Neural progenitor cell (in vitro differentiated cells): ENCODE data around the gene VPS41. TPM values are rescaled to one million over a fixed set of nuclear protein-coding genes. Genes with fewer than 3 reads are reported as not detected.

Source experiments
- DNase-seq: peaks from one replicate; pipeline ENCODE4 v3.0.0-alpha.2; 2016; ENCODE audit warnings: low spot score
- H2AFZ ChIP-seq: fragments of 200-600 bp; sonication (generic); replicated peaks from 2 replicates; pipeline ENCODE4 v1.6.1; 2016; ENCODE audit warnings: antibody characterized with exemption
- H3F3A ChIP-seq: fragments of 200-600 bp; sonication (generic); 2 replicates; pipeline ENCODE4 v1.6.1; 2016; ENCODE audit warnings: antibody characterized with exemption, low read depth
- H3K27ac ChIP-seq: fragments of 200-600 bp; sonication (generic); 2 replicates; pipeline ENCODE4 v1.5.1; 2016; ENCODE audit warnings: mild to moderate bottlenecking
- H3K27me3 ChIP-seq: fragments of 200-600 bp; sonication (generic); 2 replicates; pipeline ENCODE4 v1.6.1; 2016; ENCODE audit warnings: mild to moderate bottlenecking, moderate library complexity
- H3K36me3 ChIP-seq: fragments of 200-600 bp; sonication (generic); 2 replicates; pipeline ENCODE4 v1.5.1; 2016
- H3K4me1 ChIP-seq: fragments of 200-600 bp; sonication (generic); 2 replicates; pipeline ENCODE4 v1.6.1; 2016; ENCODE audit warnings: mixed run types
- H3K4me2 ChIP-seq: fragments of 200-600 bp; sonication (generic); 2 replicates; pipeline ENCODE4 v1.6.1; 2016
- H3K4me3 ChIP-seq: fragments of 200-600 bp; sonication (generic); 2 replicates; pipeline ENCODE4 v1.5.1; 2016
- H3K79me2 ChIP-seq: fragments of 200-600 bp; sonication (generic); 2 replicates; pipeline ENCODE4 v1.6.1; 2016; ENCODE audit warnings: low read depth
- H3K9ac ChIP-seq: fragments of 200-600 bp; sonication (generic); 2 replicates; pipeline ENCODE4 v1.6.1; 2016
- H3K9me3 ChIP-seq: fragments of 200-600 bp; sonication (generic); 2 replicates; pipeline ENCODE4 v1.5.1; 2016; ENCODE audit warnings: low read depth
- H4K20me1 ChIP-seq: fragments of 200-600 bp; sonication (generic); 2 replicates; pipeline ENCODE4 v1.6.1; 2016; ENCODE audit warnings: low read depth
- H3K27ac Mint-ChIP-seq: 3 replicates; pipeline ENCODE4 v1.8.0; 2021; ENCODE audit warnings: mixed read lengths
- H3K27me3 Mint-ChIP-seq: 2 replicates; pipeline ENCODE4 v1.8.0; 2022; ENCODE audit warnings: low read depth, mild to moderate bottlenecking, inconsistent platforms, moderate library complexity, mixed read lengths; ENCODE audit not compliant: insufficient read depth
- H3K36me3 Mint-ChIP-seq: 3 replicates; pipeline ENCODE4 v1.8.0; 2021; ENCODE audit warnings: mixed read lengths
- H3K4me1 Mint-ChIP-seq: 3 replicates; pipeline ENCODE4 v1.8.0; 2021; ENCODE audit warnings: mixed read lengths
- H3K4me3 Mint-ChIP-seq: 3 replicates; pipeline ENCODE4 v1.8.0; 2021; ENCODE audit warnings: mild to moderate bottlenecking, moderate library complexity, mixed read lengths
- H3K9me3 Mint-ChIP-seq: 3 replicates; pipeline ENCODE4 v1.8.0; 2020; ENCODE audit warnings: mixed read lengths
- CTCF ChIP-seq: fragments of 200-600 bp; sonication (generic); IDR thresholded peaks from 2 replicates; pipeline ENCODE4 v1.5.1; 2017; ENCODE audit warnings: antibody characterized with exemption, mild to moderate bottlenecking
- EZH2 ChIP-seq: fragments of 200-600 bp; sonication (generic); IDR thresholded peaks from 2 replicates; pipeline ENCODE4 v1.6.1; 2017; ENCODE audit warnings: antibody characterized with exemption, mild to moderate bottlenecking, moderate library complexity
- EZH2phosphoT487 ChIP-seq: fragments of 200-600 bp; sonication (generic); IDR thresholded peaks from 2 replicates; pipeline ENCODE4 v1.6.1; 2017; ENCODE audit warnings: antibody characterized with exemption
- total RNA-seq: library from RNA; depleted of rRNA; stranded (reverse); fragments of >200 nt; gene quantifications from 2 replicates; pipeline ENCODE4 v1.2.3, GENCODE V29; 2015; ENCODE audit warnings: low replicate concordance

The VPS41 gene
- total RNA-seq, 1 donor from 2014 or later, result 92.3 TPM

GRCh38 chr7:38743899-38744298, 165.1 kb downstream of the VPS41 start:
- H3K27me3 ChIP-seq, result no peaks in the 10 kb centered on the region
- no peak overlapping the region for H3K4me2 ChIP-seq
- no peak overlapping the region for H3K4me3 ChIP-seq
- no peaks in the 10 kb centered on the region for H3K9me3 ChIP-seq
- H3K36me3 Mint-ChIP-seq, result peaks cover 21% of the 10 kb centered on the region
- H2AFZ ChIP-seq, result no peak overlapping the region
- peaks cover 2% of the 10 kb centered on the region for H3K27me3 Mint-ChIP-seq
- no peak overlapping the region for H3K9ac ChIP-seq
- H3K4me1 Mint-ChIP-seq, result peaks cover 3% of the 10 kb centered on the region
- H3K79me2 ChIP-seq, result no peaks in the 10 kb centered on the region
- no peaks in the 10 kb centered on the region for H3K9me3 Mint-ChIP-seq
- H3K4me1 ChIP-seq, result no peaks in the 10 kb centered on the region
- DNase-seq, result no peak
- no peaks in the 10 kb centered on the region for H4K20me1 ChIP-seq
- no peak overlapping the region for H3K27ac ChIP-seq
- H3K4me3 Mint-ChIP-seq, result no peak overlapping the region
- no peaks in the 10 kb centered on the region for H3F3A ChIP-seq
- TF ChIP-seq CTCF, result no peak
- no peak for TF ChIP-seq EZH2
- TF ChIP-seq EZH2phosphoT487, result no peak
- no peaks in the 10 kb centered on the region for H3K36me3 ChIP-seq
- H3K27ac Mint-ChIP-seq, result no peak overlapping the region

- Histone ChIP-seq H3K36me3 (no peaks in the 10 kb centered on the region), H3K9me3 (no peaks in the 10 kb centered on the region), H3K27me3 (no peaks in the 10 kb centered on the region), H3F3A (no peaks in the 10 kb centered on the region), H3K27ac (no peak overlapping the region), H4K20me1 (no peaks in the 10 kb centered on the region), H3K4me2 (no peak overlapping the region), H3K4me3 (no peak overlapping the region), H3K79me2 (no peaks in the 10 kb centered on the region), H3K4me1 (no peaks in the 10 kb centered on the region), H3K9ac (no peak overlapping the region), H2AFZ (no peak overlapping the region)
- Mint-ChIP-seq H3K27me3 (peaks cover 2% of the 10 kb centered on the region), H3K27ac (no peak overlapping the region), H3K4me1 (no peaks in the 10 kb centered on the region), H3K4me3 (no peak overlapping the region), H3K36me3 (peaks cover 16% of the 10 kb centered on the region), H3K9me3 (no peaks in the 10 kb centered on the region)
- no peak for DNase-seq
- TF ChIP-seq CTCF (no peak), EZH2phosphoT487 (no peak), EZH2 (no peak)
Observed at GRCh38 chr7:38740041-38740440, 168.9 kb downstream of the VPS41 start.

GRCh38 chr7:38736138-38736537, 172.9 kb downstream of the VPS41 start:
- Mint-ChIP-seq H3K4me1 (no peaks in the 10 kb centered on the region), H3K27me3 (no peaks in the 10 kb centered on the region), H3K9me3 (no peaks in the 10 kb centered on the region), H3K4me3 (no peak overlapping the region), H3K27ac (no peak overlapping the region), H3K36me3 (peaks cover 13% of the 10 kb centered on the region)
- Histone ChIP-seq H3K79me2 (no peaks in the 10 kb centered on the region), H3K36me3 (no peaks in the 10 kb centered on the region), H4K20me1 (no peaks in the 10 kb centered on the region), H3K27me3 (no peaks in the 10 kb centered on the region), H3K27ac (no peak overlapping the region), H3K9me3 (no peaks in the 10 kb centered on the region), H3K4me2 (no peak overlapping the region), H2AFZ (no peak overlapping the region), H3F3A (no peaks in the 10 kb centered on the region), H3K4me1 (no peaks in the 10 kb centered on the region), H3K4me3 (no peak overlapping the region), H3K9ac (no peak overlapping the region)
- no peak for DNase-seq
- TF ChIP-seq EZH2 (no peak), EZH2phosphoT487 (no peak), CTCF (no peak)

GRCh38 chr7:38731215-38731614, 177.8 kb downstream of the VPS41 start:
- Histone ChIP-seq H3K9me3 (no peaks in the 10 kb centered on the region), H3K27me3 (no peaks in the 10 kb centered on the region), H3K4me2 (no peak overlapping the region), H2AFZ (no peak overlapping the region), H3K79me2 (no peaks in the 10 kb centered on the region), H3K27ac (no peak overlapping the region), H3K4me3 (no peak overlapping the region), H3F3A (no peaks in the 10 kb centered on the region), H3K4me1 (peaks cover 7% of the 10 kb centered on the region), H3K9ac (no peak overlapping the region), H4K20me1 (no peaks in the 10 kb centered on the region), H3K36me3 (no peaks in the 10 kb centered on the region)
- Mint-ChIP-seq H3K36me3 (peaks cover 9% of the 10 kb centered on the region), H3K4me1 (no peaks in the 10 kb centered on the region), H3K27ac (no peak overlapping the region), H3K9me3 (no peaks in the 10 kb centered on the region), H3K27me3 (no peaks in the 10 kb centered on the region), H3K4me3 (no peak overlapping the region)
- TF ChIP-seq EZH2phosphoT487 (no peak), EZH2 (no peak), CTCF (no peak)
- DNase-seq, result no peak
